ENCODE results near the gene EMCN.
"Not testable (repeated sequence)": the region's sequence is repeated elsewhere in the genome, so short reads cannot be mapped to it uniquely, and the experiment has no call there.

The EMCN gene

DNA sequence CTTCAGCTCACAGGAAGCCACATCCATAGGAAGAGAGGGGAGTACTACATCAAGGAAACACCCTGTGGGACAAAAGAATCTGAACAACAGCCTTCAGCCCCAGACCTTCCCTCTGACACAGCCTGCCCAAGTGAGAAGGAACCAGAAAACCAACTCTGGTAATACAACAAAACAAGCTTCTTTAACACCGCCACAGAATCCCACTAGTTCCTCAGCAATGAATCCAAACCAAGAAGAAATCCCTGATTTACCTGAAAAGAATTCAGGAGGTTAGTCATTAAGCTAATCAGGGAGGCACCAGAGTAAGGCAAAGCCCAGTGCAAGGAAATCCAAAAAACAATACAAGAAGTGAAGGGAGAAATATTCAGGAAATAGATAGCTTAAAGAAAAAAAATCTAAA is 137.4 kb downstream of the EMCN start:
- DNase-seq, result not testable (repeated sequence)

GRCh38 chr4:100379583-100380105 is 138.2 kb downstream of the EMCN start:
- no peak for DNase-seq

DNA sequence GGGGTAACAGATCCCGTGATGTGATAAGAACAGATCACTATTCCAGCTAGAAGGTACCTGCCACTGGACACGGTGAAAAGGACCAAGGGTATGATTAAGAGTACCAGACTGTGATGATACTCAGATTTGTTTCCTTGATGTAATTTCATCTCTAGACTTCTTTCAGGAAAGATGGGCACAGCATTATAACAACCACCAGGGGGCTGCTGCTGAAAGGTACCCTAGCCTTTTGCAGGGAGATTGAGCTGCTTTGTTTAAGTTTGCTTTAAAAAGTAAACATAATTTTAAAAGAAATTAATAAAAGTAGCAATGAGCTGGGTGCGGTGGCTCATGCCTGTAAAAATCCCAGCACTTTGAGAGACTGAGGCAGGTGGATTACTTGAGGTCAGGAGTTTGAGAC is 145.4 kb downstream of the EMCN start:
- DNase-seq, result no peak

- no peak for DNase-seq
Observed at GRCh38 chr4:100369871-100370270, 148.0 kb downstream of the EMCN start.

DNA sequence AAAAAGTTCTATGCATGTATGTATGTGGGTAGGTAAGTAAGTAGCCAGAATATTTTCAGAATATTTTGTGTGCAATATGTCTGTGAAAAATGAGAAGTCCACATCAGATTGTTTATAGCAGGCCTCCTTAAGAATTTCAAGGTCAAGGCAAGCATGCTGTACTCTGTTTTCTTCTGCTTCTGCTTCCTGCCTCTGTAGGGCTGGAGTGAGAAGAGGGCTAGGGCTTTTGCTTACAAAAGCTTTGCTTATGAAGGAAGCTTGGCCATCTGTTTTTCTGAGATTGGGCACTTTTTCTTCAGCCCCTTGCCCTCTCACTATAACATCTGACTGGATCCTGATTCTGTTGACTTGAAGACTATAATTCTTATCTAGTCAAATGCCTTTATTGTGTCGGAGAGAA is 150.4 kb downstream of the EMCN start:
- no peak for DNase-seq

DNA sequence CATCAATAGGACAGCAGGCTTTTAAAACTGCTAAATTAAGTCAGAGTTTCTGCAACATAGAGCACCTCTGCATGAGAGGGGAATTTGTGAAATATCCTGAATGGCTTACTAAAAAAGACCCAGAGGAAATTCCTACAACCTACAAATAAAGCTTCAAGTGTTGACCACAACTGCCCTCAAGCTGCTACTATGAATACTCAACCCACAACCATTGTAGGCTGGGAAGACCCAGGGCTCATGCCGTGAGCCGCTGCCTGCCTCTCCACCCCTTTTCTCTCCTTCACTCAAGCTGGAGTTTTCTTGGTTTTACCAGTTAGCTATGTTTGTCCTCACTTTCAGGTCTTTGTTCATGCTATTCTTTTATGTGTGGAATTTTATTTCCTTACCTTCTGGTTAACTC is 151.6 kb downstream of the EMCN start:
- no peak for DNase-seq

GRCh38 chr4:100362366-100362765 is 155.5 kb downstream of the EMCN start:
- no peak for DNase-seq

GRCh38 chr4:100361336-100361735 is 156.5 kb downstream of the EMCN start:
- DNase-seq, result no peak

GRCh38 chr4:100360211-100360610 is 157.6 kb downstream of the EMCN start:
- DNase-seq, result peak in 1 of 58 donors; percentile 7

- no peak for DNase-seq
Observed at GRCh38 chr4:100359441-100359840, 158.4 kb downstream of the EMCN start.

DNA sequence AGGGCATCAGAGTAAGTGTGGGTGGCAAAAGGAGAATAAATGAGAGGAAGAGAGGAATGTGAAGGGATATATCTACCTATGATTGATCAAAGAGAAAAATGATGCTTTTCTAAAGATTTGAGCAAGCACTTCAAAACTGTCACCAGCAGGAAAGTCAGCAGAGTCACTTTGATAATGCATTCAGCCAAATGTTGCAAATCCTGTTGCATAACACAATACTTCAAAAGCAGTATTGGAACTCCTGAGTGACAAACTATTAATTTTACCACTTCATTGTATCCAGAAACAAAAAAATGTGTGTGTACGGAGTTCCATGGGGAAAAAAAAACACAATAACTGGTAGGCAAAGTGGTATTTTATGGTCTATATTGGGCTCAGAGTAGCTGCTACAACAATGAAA is 160.3 kb downstream of the EMCN start:
- no peak for DNase-seq

- DNase-seq, result no peak
Observed at GRCh38 chr4:100356172-100356571, 161.7 kb downstream of the EMCN start.

GRCh38 chr4:100352352-100352751 is 165.5 kb downstream of the EMCN start:
- not testable (repeated sequence) for DNase-seq

GRCh38 chr4:100348473-100348872 is 169.3 kb downstream of the EMCN start:
- no peak for DNase-seq

- no peak for DNase-seq
Observed at GRCh38 chr4:100347241-100347640, 170.6 kb downstream of the EMCN start.

DNA sequence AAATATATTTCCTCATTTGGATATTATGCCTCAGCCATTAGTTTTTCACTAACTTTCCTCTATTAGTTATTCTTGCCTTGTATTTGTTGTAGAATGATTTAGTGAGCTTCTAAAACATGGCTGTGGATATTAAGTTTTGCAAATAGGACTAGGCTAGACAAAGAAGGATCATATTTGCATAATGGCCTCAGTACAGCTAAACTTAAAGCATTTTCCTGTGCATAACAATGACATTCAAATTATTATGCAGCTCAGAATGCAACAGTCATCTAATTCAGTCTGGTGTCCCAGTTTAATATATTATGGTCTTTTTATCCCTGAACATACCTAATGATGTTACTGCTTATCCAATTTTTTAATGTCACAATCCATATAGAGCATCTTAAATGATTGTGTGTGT is 172.2 kb downstream of the EMCN start:
- DNase-seq, result no peak
